Measurements from ENCODE around the gene ZNG1A. TPM values are rescaled to one million over a fixed set of nuclear protein-coding genes. Genes with fewer than 3 reads are reported as not detected.
A peak's percentile ranks its signal among the peaks of the same experiment; 100 is the strongest.
"Not testable (repeated sequence)": the region's sequence is repeated elsewhere in the genome, so short reads cannot be mapped to it uniquely, and the experiment has no call there.

Gene ZNG1A
- total RNA-seq, 1 donor from 2014 or later: 29.1 TPM

- H3K27me3 Mint-ChIP-seq (ENCODE audit: low read depth); DNase-seq (ENCODE audit: low read depth, low spot score); H3K4me1 Mint-ChIP-seq; H3K27ac Mint-ChIP-seq (ENCODE audit: unreplicated experiment); H3K9me3 Mint-ChIP-seq; H3K4me3 Mint-ChIP-seq; H3K36me3 Mint-ChIP-seq (ENCODE audit: low read depth): not testable (repeated sequence)
These were observed 83.9 kb downstream of the ZNG1A start for GRCh38 chr9:94992-95391.

- not testable (repeated sequence) for H3K27ac Mint-ChIP-seq (ENCODE audit: unreplicated experiment); H3K4me3 Mint-ChIP-seq
These were observed 84.5 kb downstream of the ZNG1A start for GRCh38 chr9:94323-94722.

GRCh38 chr9:93909-94308, 84.9 kb downstream of the ZNG1A start:
- not testable (repeated sequence) for H3K4me3 Mint-ChIP-seq; H3K27ac Mint-ChIP-seq (ENCODE audit: unreplicated experiment); H3K27me3 Mint-ChIP-seq (ENCODE audit: low read depth); DNase-seq (ENCODE audit: low read depth, low spot score); H3K36me3 Mint-ChIP-seq (ENCODE audit: low read depth); H3K9me3 Mint-ChIP-seq; H3K4me1 Mint-ChIP-seq

More at GRCh38 chr9:94323-94722, 84.5 kb downstream of the ZNG1A start:
- H3K4me1 Mint-ChIP-seq; H3K9me3 Mint-ChIP-seq; H3K36me3 Mint-ChIP-seq (ENCODE audit: low read depth); H3K27me3 Mint-ChIP-seq (ENCODE audit: low read depth); DNase-seq (ENCODE audit: low read depth, low spot score): not testable (repeated sequence)

GRCh38 chr9:90851-91250, 88.0 kb downstream of the ZNG1A start:
- H3K36me3 Mint-ChIP-seq (ENCODE audit: low read depth); H3K4me1 Mint-ChIP-seq; H3K9me3 Mint-ChIP-seq; H3K4me3 Mint-ChIP-seq; DNase-seq (ENCODE audit: low read depth, low spot score); H3K27ac Mint-ChIP-seq (ENCODE audit: unreplicated experiment): not testable (repeated sequence)
- peaks cover 33% of the 10 kb centered on the region for H3K27me3 Mint-ChIP-seq (ENCODE audit: low read depth)

GRCh38 chr9:88396-89037, 90.3 kb downstream of the ZNG1A start:
- H3K9me3 Mint-ChIP-seq; H3K36me3 Mint-ChIP-seq (ENCODE audit: low read depth); DNase-seq (ENCODE audit: low read depth, low spot score); H3K27ac Mint-ChIP-seq (ENCODE audit: unreplicated experiment); H3K4me1 Mint-ChIP-seq; H3K4me3 Mint-ChIP-seq: not testable (repeated sequence)
- TF ChIP-seq CTCF (conservative IDR thresholded peaks at IDR 0.05): peak; percentile 33
- H3K27me3 Mint-ChIP-seq (ENCODE audit: low read depth): peaks cover 35% of the 10 kb centered on the region

- not testable (repeated sequence) for H3K9me3 Mint-ChIP-seq; H3K36me3 Mint-ChIP-seq (ENCODE audit: low read depth)
These were observed 91.0 kb downstream of the ZNG1A start for GRCh38 chr9:87860-88259.

GRCh38 chr9:87105-87504, 91.8 kb downstream of the ZNG1A start:
- H3K36me3 Mint-ChIP-seq (ENCODE audit: low read depth); H3K27ac Mint-ChIP-seq (ENCODE audit: unreplicated experiment): not testable (repeated sequence)

More at GRCh38 chr9:87860-88259, 91.0 kb downstream of the ZNG1A start:
- H3K4me1 Mint-ChIP-seq; H3K4me3 Mint-ChIP-seq; DNase-seq (ENCODE audit: low read depth, low spot score); H3K27ac Mint-ChIP-seq (ENCODE audit: unreplicated experiment): not testable (repeated sequence)
- H3K27me3 Mint-ChIP-seq (ENCODE audit: low read depth): peaks cover 38% of the 10 kb centered on the region

GRCh38 chr9:86697-87096, 92.2 kb downstream of the ZNG1A start:
- peaks cover 40% of the 10 kb centered on the region for H3K27me3 Mint-ChIP-seq (ENCODE audit: low read depth)
- not testable (repeated sequence) for H3K27ac Mint-ChIP-seq (ENCODE audit: unreplicated experiment); DNase-seq (ENCODE audit: low read depth, low spot score); H3K4me3 Mint-ChIP-seq; H3K4me1 Mint-ChIP-seq; H3K36me3 Mint-ChIP-seq (ENCODE audit: low read depth); H3K9me3 Mint-ChIP-seq

More at GRCh38 chr9:87105-87504, 91.8 kb downstream of the ZNG1A start:
- H3K9me3 Mint-ChIP-seq; H3K4me3 Mint-ChIP-seq; H3K4me1 Mint-ChIP-seq; DNase-seq (ENCODE audit: low read depth, low spot score): not testable (repeated sequence)
- peaks cover 38% of the 10 kb centered on the region for H3K27me3 Mint-ChIP-seq (ENCODE audit: low read depth)

- H3K27ac Mint-ChIP-seq (ENCODE audit: unreplicated experiment); H3K9me3 Mint-ChIP-seq; H3K4me1 Mint-ChIP-seq; H3K36me3 Mint-ChIP-seq (ENCODE audit: low read depth); DNase-seq (ENCODE audit: low read depth, low spot score); H3K4me3 Mint-ChIP-seq: not testable (repeated sequence)
- H3K27me3 Mint-ChIP-seq (ENCODE audit: low read depth): peaks cover 46% of the 10 kb centered on the region
These were observed 95.7 kb downstream of the ZNG1A start for GRCh38 chr9:82932-83689.

- not testable (repeated sequence) for H3K9me3 Mint-ChIP-seq; H3K4me3 Mint-ChIP-seq; H3K27ac Mint-ChIP-seq (ENCODE audit: unreplicated experiment); DNase-seq (ENCODE audit: low read depth, low spot score); H3K36me3 Mint-ChIP-seq (ENCODE audit: low read depth); H3K4me1 Mint-ChIP-seq
- peaks cover 52% of the 10 kb centered on the region for H3K27me3 Mint-ChIP-seq (ENCODE audit: low read depth)
These were observed 100.5 kb downstream of the ZNG1A start for GRCh38 chr9:78333-78732.

GRCh38 chr9:76389-76788, 102.5 kb downstream of the ZNG1A start:
- H3K36me3 Mint-ChIP-seq (ENCODE audit: low read depth); H3K27ac Mint-ChIP-seq (ENCODE audit: unreplicated experiment); H3K4me1 Mint-ChIP-seq; DNase-seq (ENCODE audit: low read depth, low spot score); H3K9me3 Mint-ChIP-seq; H3K4me3 Mint-ChIP-seq: not testable (repeated sequence)
- peaks cover 53% of the 10 kb centered on the region for H3K27me3 Mint-ChIP-seq (ENCODE audit: low read depth)

- not testable (repeated sequence) for DNase-seq (ENCODE audit: low read depth, low spot score); H3K36me3 Mint-ChIP-seq (ENCODE audit: low read depth); H3K9me3 Mint-ChIP-seq; H3K27ac Mint-ChIP-seq (ENCODE audit: unreplicated experiment); H3K4me1 Mint-ChIP-seq
- Mint-ChIP-seq H3K27me3 (ENCODE audit: low read depth) (peaks cover 43% of the 10 kb centered on the region), H3K4me3 (peak overlapping the region; percentile 23)
These were observed 104.8 kb downstream of the ZNG1A start for GRCh38 chr9:73900-74525.
